Activated CD8-positive, alpha-beta memory T cell treated with anti-CD3 and anti-CD28 coated beads, Interleukin-2, amount 10 ng/mL, durations not matched to agents 7 days and 5 days (primary cell): ENCODE results near the gene TMEM141. TPM values are rescaled to one million over a fixed set of nuclear protein-coding genes. Genes with fewer than 3 reads are reported as not detected.

Experiments used
- ATAC-seq: fragments of 150-1000 bp; cut with Tn5 transposase; one replicate; pipeline ENCODE4 v1.10.0; 2021; ENCODE audit warnings: moderate library complexity
- CTCF ChIA-PET: fragments of 350-600 bp; sonication (Branson Sonifier 250); formaldehyde crosslinking; loops from one replicate; lab custom pipeline; 2021; ENCODE audit warnings: antibody characterized with exemption; lab: Charles Lee
- DNase-seq: peaks from one replicate; pipeline ENCODE4 v3.0.0-alpha.2; 2020
- H3K27ac Mint-ChIP-seq: one replicate; pipeline ENCODE4 v1.8.0; 2021; ENCODE audit warnings: mild to moderate bottlenecking, mixed read lengths
- H3K27me3 Mint-ChIP-seq: one replicate; pipeline ENCODE4 v1.8.0; 2021; ENCODE audit warnings: mixed read lengths
- H3K36me3 Mint-ChIP-seq: one replicate; pipeline ENCODE4 v1.8.0; 2021; ENCODE audit warnings: mild to moderate bottlenecking, mixed read lengths
- H3K4me1 Mint-ChIP-seq: one replicate; pipeline ENCODE4 v1.8.0; 2021; ENCODE audit warnings: mixed read lengths
- H3K4me3 Mint-ChIP-seq: one replicate; pipeline ENCODE4 v1.8.0; 2021; ENCODE audit warnings: mild to moderate bottlenecking, moderate library complexity, mixed read lengths
- H3K9me3 Mint-ChIP-seq: one replicate; pipeline ENCODE4 v1.8.0; 2022; ENCODE audit warnings: low read depth, mixed read lengths
- total RNA-seq, 2 experiments: library from RNA; stranded (reverse); gene quantifications; one replicate each; pipeline ENCODE4 v1.2.3, GENCODE V29; 2021

The TMEM141 gene
- total RNA-seq, 2 experiments from 2014 or later, result 31.7 to 32.8 TPM

DNA sequence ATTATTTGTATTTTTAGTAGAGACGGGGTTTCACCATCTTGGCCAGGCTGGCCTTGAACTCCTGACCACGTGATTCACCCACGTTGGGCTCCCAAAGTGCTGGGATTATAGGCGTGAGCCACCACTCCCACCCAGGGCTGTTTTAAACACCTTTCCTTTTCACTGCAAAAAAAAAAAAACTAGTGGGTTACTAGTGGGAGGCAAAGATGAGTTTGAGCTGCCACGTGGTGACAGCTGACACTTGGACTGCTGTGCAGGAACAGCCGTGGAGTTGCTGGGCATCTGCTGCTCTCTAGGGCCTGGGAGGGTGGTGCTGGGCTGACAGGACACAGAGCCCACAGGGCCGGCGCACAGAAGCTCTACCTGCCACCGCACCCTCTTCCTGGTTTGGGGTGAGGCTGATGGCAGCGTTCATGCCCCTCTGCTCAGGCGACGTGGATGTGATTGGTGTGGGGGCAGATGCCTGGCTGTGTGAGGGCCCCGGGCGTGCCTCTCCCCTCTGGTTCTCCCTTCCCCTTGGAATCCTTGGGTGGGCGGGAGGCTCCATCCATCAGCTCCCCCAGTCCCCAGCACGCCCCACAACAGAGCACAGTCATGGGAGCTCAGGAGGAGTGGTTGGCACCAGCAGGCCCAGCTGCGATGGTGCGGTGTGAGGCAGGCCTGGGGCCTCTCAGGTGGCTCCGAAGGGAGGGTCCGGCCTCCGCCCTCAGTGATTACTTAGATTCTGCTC is 33.5 kb downstream of the TMEM141 start:
- ATAC-seq (no peak), DNase-seq (no peak)
- Mint-ChIP-seq H3K4me1 (no peaks in the 10 kb centered on the region), H3K4me3 (no peak overlapping the region), H3K9me3 (no peaks in the 10 kb centered on the region), H3K36me3 (peaks cover 2% of the 10 kb centered on the region), H3K27me3 (no peaks in the 10 kb centered on the region), H3K27ac (no peak overlapping the region)
- CTCF ChIA-PET, result interaction anchor here (0.9 to 2.1 kb wide), 3 partner anchors 9 to 211 kb away, joined by 4 to 5 read pairs (median 5); no protein-coding TSS in a partner anchor

- no peak overlapping the region for H3K27ac Mint-ChIP-seq
- H3K27me3 Mint-ChIP-seq, result no peaks in the 10 kb centered on the region
- CTCF ChIA-PET, result interaction anchor here (2.1 kb wide), 2 partner anchors 10 to 210 kb away, joined by 5 read pairs; no protein-coding TSS in a partner anchor
- H3K4me1 Mint-ChIP-seq, result no peaks in the 10 kb centered on the region
- H3K9me3 Mint-ChIP-seq, result no peaks in the 10 kb centered on the region
- ATAC-seq, result no peak
- H3K4me3 Mint-ChIP-seq, result no peak overlapping the region
- DNase-seq, result no peak
- peaks cover 2% of the 10 kb centered on the region for H3K36me3 Mint-ChIP-seq
These were observed 34.4 kb downstream of the TMEM141 start for GRCh38 chr9:136825295-136826187.

DNA sequence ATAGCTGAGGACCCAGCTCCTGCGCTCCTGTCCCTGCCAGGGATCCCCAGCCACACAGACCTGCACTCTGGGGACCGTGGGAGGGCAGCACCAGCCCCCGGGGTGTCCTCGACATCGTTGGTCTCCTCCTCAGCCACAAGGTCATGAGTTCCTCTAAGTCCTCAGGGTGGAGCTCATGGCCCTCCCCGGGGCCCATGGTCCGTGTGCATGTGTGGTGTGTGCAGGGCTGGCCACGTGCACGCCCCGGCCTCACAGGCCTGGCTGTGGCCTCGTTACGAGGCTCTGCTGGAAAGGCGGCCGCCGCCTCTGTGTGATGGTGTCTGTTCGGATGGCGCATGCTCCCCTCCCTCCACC is 35.0 kb downstream of the TMEM141 start:
- CTCF ChIA-PET, result no interaction called here
- Mint-ChIP-seq H3K27ac (no peak overlapping the region), H3K4me1 (no peaks in the 10 kb centered on the region), H3K4me3 (no peak overlapping the region), H3K27me3 (no peaks in the 10 kb centered on the region), H3K36me3 (peaks cover under 1% of the 10 kb centered on the region), H3K9me3 (no peaks in the 10 kb centered on the region)
- ATAC-seq (no peak), DNase-seq (no peak)

DNA sequence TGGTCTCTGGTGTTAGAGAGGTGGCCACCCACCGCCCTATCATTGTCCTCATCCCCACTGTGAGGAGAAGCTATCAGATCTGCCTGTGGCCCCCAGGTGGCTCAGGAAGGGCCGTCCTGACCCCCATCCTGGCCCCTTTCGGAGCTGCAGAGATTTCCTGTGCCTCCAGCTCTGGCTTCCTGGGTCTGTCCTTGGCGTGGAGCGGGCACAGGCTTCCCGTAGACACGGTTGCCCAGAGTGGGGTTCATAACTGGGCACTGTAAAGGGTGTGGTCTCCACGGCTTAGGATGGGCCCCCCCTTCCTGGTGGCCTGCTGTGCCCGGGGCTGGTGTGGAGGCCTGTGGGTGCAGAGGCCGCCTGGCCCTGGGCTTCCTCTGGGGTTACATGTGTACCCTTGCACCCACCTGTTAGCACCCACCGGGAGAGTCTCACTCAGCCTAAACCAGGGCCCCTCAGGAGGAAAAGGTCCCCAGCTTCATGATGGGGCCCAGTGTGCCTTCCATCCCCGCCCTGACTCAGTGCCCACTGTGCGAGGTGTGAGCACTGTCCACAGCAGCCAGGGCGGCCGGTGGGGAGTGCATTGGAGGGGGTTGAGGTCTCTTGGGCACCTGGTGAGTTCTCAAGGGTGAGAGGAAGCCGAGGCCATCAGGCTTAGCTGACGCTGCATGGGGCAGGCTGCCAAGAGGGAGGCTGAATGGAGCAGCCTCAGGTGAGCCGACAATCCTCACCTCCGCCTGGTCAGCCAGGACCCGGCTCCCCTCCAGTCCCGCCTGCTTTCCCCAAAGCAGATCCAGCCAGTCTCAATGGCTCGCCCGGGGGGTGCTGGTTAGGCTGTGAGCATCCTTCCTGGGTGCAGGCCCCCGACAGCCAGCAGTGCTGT is 35.8 kb downstream of the TMEM141 start:
- no peak overlapping the region for H3K4me3 Mint-ChIP-seq
- H3K27me3 Mint-ChIP-seq, result no peaks in the 10 kb centered on the region
- no peaks in the 10 kb centered on the region for H3K9me3 Mint-ChIP-seq
- H3K36me3 Mint-ChIP-seq, result peaks cover 2% of the 10 kb centered on the region
- H3K4me1 Mint-ChIP-seq, result no peaks in the 10 kb centered on the region
- CTCF ChIA-PET, result interaction anchor here (1.1 kb wide), 1 partner anchor 220 kb away, joined by 3 read pairs; no protein-coding TSS in a partner anchor
- no peak for ATAC-seq
- no peak overlapping the region for H3K27ac Mint-ChIP-seq
- no peak for DNase-seq

DNA sequence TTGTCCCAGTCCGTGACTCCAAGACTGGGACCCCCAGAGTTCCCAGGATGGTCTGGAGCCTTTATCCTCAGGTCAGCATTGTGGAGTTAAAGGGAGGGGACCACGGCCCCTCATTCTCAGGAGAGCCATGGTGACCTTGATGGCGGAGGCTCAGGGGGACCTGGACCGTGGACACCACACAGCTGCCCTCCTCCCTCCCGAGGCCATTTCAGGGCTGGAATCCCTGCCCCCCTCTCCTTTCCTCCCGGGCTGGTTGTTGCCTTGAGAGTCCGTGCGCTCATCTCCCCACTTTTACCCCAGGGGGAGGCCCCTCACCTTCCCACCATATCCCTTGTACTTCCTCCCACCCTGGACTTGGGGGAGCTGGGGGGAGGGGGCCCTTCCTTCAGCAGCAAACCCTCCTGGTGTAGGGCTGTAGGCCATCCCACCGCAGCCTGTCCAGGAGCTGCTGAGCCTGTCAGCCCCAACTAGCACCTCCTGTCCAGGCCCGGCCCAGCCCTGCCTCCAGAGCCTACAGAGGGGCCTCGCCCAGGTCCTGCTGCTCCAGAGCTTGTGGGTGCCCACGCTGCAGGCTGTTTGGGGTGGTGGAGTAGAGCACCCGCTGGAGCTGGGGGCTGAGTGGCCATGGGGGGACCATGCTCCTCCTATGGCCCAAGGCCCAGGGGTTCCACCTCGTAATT is 36.8 kb downstream of the TMEM141 start:
- CTCF ChIA-PET, result interaction anchor here (1.1 kb wide), 1 partner anchor 219 kb away, joined by 3 read pairs; no protein-coding TSS in a partner anchor
- Mint-ChIP-seq H3K27ac (no peak overlapping the region), H3K4me3 (no peak overlapping the region), H3K9me3 (no peaks in the 10 kb centered on the region), H3K27me3 (no peaks in the 10 kb centered on the region), H3K4me1 (no peaks in the 10 kb centered on the region), H3K36me3 (peaks cover 2% of the 10 kb centered on the region)
- ATAC-seq, result no peak
- DNase-seq, result no peak

GRCh38 chr9:136828474-136829140 is 37.5 kb downstream of the TMEM141 start:
- H3K27ac Mint-ChIP-seq, result no peak overlapping the region
- no peak overlapping the region for H3K4me3 Mint-ChIP-seq
- DNase-seq (no peak), ATAC-seq (no peak)
- CTCF ChIA-PET, result no interaction called here
- H3K36me3 Mint-ChIP-seq, result peaks cover 2% of the 10 kb centered on the region
- H3K4me1 Mint-ChIP-seq, result no peaks in the 10 kb centered on the region
- H3K27me3 Mint-ChIP-seq, result no peaks in the 10 kb centered on the region
- H3K9me3 Mint-ChIP-seq, result no peaks in the 10 kb centered on the region

- H3K36me3 Mint-ChIP-seq, result peaks cover 2% of the 10 kb centered on the region
- no peaks in the 10 kb centered on the region for H3K27me3 Mint-ChIP-seq
- no peak for ATAC-seq
- H3K4me1 Mint-ChIP-seq, result no peaks in the 10 kb centered on the region
- DNase-seq, result no peak
- no peaks in the 10 kb centered on the region for H3K9me3 Mint-ChIP-seq
- CTCF ChIA-PET, result interaction anchor here (1.1 kb wide), 1 partner anchor 206 kb away, joined by 3 read pairs; no protein-coding TSS in a partner anchor
- H3K4me3 Mint-ChIP-seq, result no peak overlapping the region
- H3K27ac Mint-ChIP-seq, result no peak overlapping the region
These were observed 38.3 kb downstream of the TMEM141 start for GRCh38 chr9:136829412-136829811.

GRCh38 chr9:136829981-136830885 is 39.1 kb downstream of the TMEM141 start:
- CTCF ChIA-PET, result interaction anchor here (1.1 kb wide), 1 partner anchor 205 kb away, joined by 3 read pairs; no protein-coding TSS in a partner anchor
- Mint-ChIP-seq H3K9me3 (no peaks in the 10 kb centered on the region), H3K4me3 (no peak overlapping the region), H3K4me1 (no peaks in the 10 kb centered on the region), H3K27ac (no peak overlapping the region), H3K27me3 (no peaks in the 10 kb centered on the region), H3K36me3 (peaks cover 2% of the 10 kb centered on the region)
- DNase-seq (no peak), ATAC-seq (no peak)

- no peaks in the 10 kb centered on the region for H3K27me3 Mint-ChIP-seq
- peaks cover 2% of the 10 kb centered on the region for H3K36me3 Mint-ChIP-seq
- no peak overlapping the region for H3K4me3 Mint-ChIP-seq
- CTCF ChIA-PET, result no interaction called here
- no peak for DNase-seq
- no peaks in the 10 kb centered on the region for H3K9me3 Mint-ChIP-seq
- ATAC-seq, result no peak
- no peaks in the 10 kb centered on the region for H3K4me1 Mint-ChIP-seq
- H3K27ac Mint-ChIP-seq, result no peak overlapping the region
These were observed 40.0 kb downstream of the TMEM141 start for GRCh38 chr9:136831002-136831719.

DNA sequence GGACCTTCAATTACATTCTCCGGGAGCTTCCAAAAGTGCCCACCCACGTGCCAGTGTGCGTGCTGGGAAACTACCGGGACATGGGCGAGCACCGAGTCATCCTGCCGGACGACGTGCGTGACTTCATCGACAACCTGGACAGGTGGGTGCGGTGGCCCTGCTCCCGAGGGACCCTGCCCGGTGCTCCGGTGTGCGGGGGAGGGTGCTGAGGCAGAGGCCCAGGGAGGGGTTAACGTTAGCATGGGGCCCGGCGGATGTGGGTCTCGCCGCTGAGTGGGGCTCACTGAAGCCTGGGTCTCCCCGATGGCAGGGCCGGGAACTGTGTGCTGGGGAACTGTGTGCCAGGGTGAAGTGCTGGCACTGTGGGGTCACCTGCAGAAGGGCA is 40.6 kb downstream of the TMEM141 start:
- Mint-ChIP-seq H3K4me1 (no peaks in the 10 kb centered on the region), H3K36me3 (peaks cover 2% of the 10 kb centered on the region), H3K9me3 (no peaks in the 10 kb centered on the region), H3K4me3 (no peak overlapping the region), H3K27me3 (no peaks in the 10 kb centered on the region), H3K27ac (no peak overlapping the region)
- CTCF ChIA-PET, result no interaction called here
- no peak for ATAC-seq
- no peak for DNase-seq

DNA sequence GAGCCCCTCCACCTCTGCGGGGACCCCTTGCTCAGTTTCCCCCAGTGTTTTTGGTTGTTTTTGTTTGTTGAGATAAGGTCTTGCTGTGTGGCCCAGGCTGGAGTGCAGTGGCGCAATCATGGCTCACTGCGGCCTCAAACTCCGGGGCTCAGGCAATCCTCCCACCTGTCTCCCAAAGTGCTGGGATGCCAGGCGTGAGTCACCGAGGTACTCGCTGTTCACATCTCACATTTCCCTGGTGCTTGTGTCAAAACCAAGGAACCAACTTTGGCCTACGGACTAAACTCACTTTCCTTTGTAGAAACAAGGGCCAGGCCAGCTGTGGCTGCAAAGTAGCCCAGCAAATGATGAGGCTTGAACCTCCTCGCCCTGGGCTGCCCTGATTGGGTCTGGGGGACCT is 41.4 kb downstream of the TMEM141 start:
- CTCF ChIA-PET, result no interaction called here
- Mint-ChIP-seq H3K4me1 (no peaks in the 10 kb centered on the region), H3K9me3 (no peaks in the 10 kb centered on the region), H3K27me3 (no peaks in the 10 kb centered on the region), H3K27ac (no peak overlapping the region), H3K4me3 (no peak overlapping the region), H3K36me3 (peaks cover 2% of the 10 kb centered on the region)
- DNase-seq (no peak), ATAC-seq (no peak)
